ENCODE data around the gene MMP19. TPM values are rescaled to one million over a fixed set of nuclear protein-coding genes. Genes with fewer than 3 reads are reported as not detected.
A peak's percentile ranks its signal among the peaks of the same experiment; 100 is the strongest.

The MMP19 gene
- total RNA-seq, 1 donor from 2014 or later = 15.1 TPM

GRCh38 chr12:55797068-55797467 is 45.7 kb downstream of the MMP19 start:
- Mint-ChIP-seq H3K4me3 (ENCODE audit: unreplicated experiment) (no peak overlapping the region), H3K27ac (ENCODE audit: unreplicated experiment) (no peak overlapping the region), H3K36me3 (ENCODE audit: unreplicated experiment) (peaks cover 43% of the 10 kb centered on the region), H3K27me3 (ENCODE audit: unreplicated experiment) (no peaks in the 10 kb centered on the region), H3K4me1 (ENCODE audit: unreplicated experiment) (peaks cover 2% of the 10 kb centered on the region), H3K9me3 (ENCODE audit: unreplicated experiment) (no peaks in the 10 kb centered on the region)
- DNase-seq (ENCODE audit: extremely low spot score, unreplicated experiment) = no peak
- peak; percentile 61 for TF ChIP-seq CTCF (IDR thresholded peaks at IDR 0.05)

GRCh38 chr12:55795950-55796349 is 46.8 kb downstream of the MMP19 start:
- Mint-ChIP-seq H3K27ac (ENCODE audit: unreplicated experiment) (no peak overlapping the region), H3K9me3 (ENCODE audit: unreplicated experiment) (no peaks in the 10 kb centered on the region), H3K27me3 (ENCODE audit: unreplicated experiment) (no peaks in the 10 kb centered on the region), H3K36me3 (ENCODE audit: unreplicated experiment) (peaks cover 40% of the 10 kb centered on the region), H3K4me3 (ENCODE audit: unreplicated experiment) (no peak overlapping the region), H3K4me1 (ENCODE audit: unreplicated experiment) (peaks cover 2% of the 10 kb centered on the region)
- no peak for TF ChIP-seq CTCF (IDR thresholded peaks at IDR 0.05)
- no peak for DNase-seq (ENCODE audit: extremely low spot score, unreplicated experiment)

GRCh38 chr12:55789893-55790292 is 52.8 kb downstream of the MMP19 start:
- Mint-ChIP-seq H3K36me3 (ENCODE audit: unreplicated experiment) (peaks cover 52% of the 10 kb centered on the region), H3K4me3 (ENCODE audit: unreplicated experiment) (no peak overlapping the region), H3K27ac (ENCODE audit: unreplicated experiment) (no peak overlapping the region), H3K27me3 (ENCODE audit: unreplicated experiment) (no peaks in the 10 kb centered on the region), H3K9me3 (ENCODE audit: unreplicated experiment) (no peaks in the 10 kb centered on the region), H3K4me1 (ENCODE audit: unreplicated experiment) (no peaks in the 10 kb centered on the region)
- TF ChIP-seq CTCF (IDR thresholded peaks at IDR 0.05) = no peak
- DNase-seq (ENCODE audit: extremely low spot score, unreplicated experiment) = no peak

- no peak for DNase-seq (ENCODE audit: extremely low spot score, unreplicated experiment)
- no peak for TF ChIP-seq CTCF (IDR thresholded peaks at IDR 0.05)
- H3K27ac Mint-ChIP-seq (ENCODE audit: unreplicated experiment) = no peak overlapping the region
- H3K4me3 Mint-ChIP-seq (ENCODE audit: unreplicated experiment) = no peak overlapping the region
- no peaks in the 10 kb centered on the region for H3K27me3 Mint-ChIP-seq (ENCODE audit: unreplicated experiment)
- H3K9me3 Mint-ChIP-seq (ENCODE audit: unreplicated experiment) = no peaks in the 10 kb centered on the region
- peaks cover 50% of the 10 kb centered on the region for H3K36me3 Mint-ChIP-seq (ENCODE audit: unreplicated experiment)
- no peaks in the 10 kb centered on the region for H3K4me1 Mint-ChIP-seq (ENCODE audit: unreplicated experiment)
Measured at GRCh38 chr12:55789171-55789570, 53.6 kb downstream of the MMP19 start.

- H3K27ac Mint-ChIP-seq (ENCODE audit: unreplicated experiment) = no peak overlapping the region
- no peak for DNase-seq (ENCODE audit: extremely low spot score, unreplicated experiment)
- no peaks in the 10 kb centered on the region for H3K27me3 Mint-ChIP-seq (ENCODE audit: unreplicated experiment)
- peaks cover 48% of the 10 kb centered on the region for H3K36me3 Mint-ChIP-seq (ENCODE audit: unreplicated experiment)
- no peak overlapping the region for H3K4me3 Mint-ChIP-seq (ENCODE audit: unreplicated experiment)
- no peak for TF ChIP-seq CTCF (IDR thresholded peaks at IDR 0.05)
- H3K9me3 Mint-ChIP-seq (ENCODE audit: unreplicated experiment) = no peaks in the 10 kb centered on the region
- no peaks in the 10 kb centered on the region for H3K4me1 Mint-ChIP-seq (ENCODE audit: unreplicated experiment)
Measured at GRCh38 chr12:55788546-55788945, 54.2 kb downstream of the MMP19 start.

Other genes with a start within 250 kb of the MMP19 start
- gene OR10P1, start 206.0 kb downstream of the MMP19 start, total RNA-seq = not detected in 2 replicates
- 5.1 and 5.7 TPM in 2 replicates for gene ITGA7, start 135.0 kb downstream of the MMP19 start, total RNA-seq
- gene BLOC1S1, start 126.9 kb downstream of the MMP19 start, total RNA-seq = 99.4 and 103 TPM in 2 replicates
- gene RDH5, start 122.5 kb downstream of the MMP19 start, total RNA-seq = 4.1 and 5.9 TPM in 2 replicates
- gene CD63, start 113.9 kb downstream of the MMP19 start, total RNA-seq = 1,511 and 1,600 TPM in 2 replicates
- 11.6 and 14.0 TPM in 2 replicates for gene GDF11, start 99.8 kb downstream of the MMP19 start, total RNA-seq
- gene SARNP, start 25.2 kb downstream of the MMP19 start, total RNA-seq = 55.6 and 56.1 TPM in 2 replicates
- 26.0 TPM in 2 replicates for gene ORMDL2, start 24.9 kb downstream of the MMP19 start, total RNA-seq
- 44.3 and 46.8 TPM in 2 replicates for gene DNAJC14, start 13.3 kb downstream of the MMP19 start, total RNA-seq
- gene PYM1, start 85.0 kb upstream of the MMP19 start, total RNA-seq = 18.2 and 20.5 TPM in 2 replicates
- gene DGKA, start 88.2 kb upstream of the MMP19 start, total RNA-seq = 63.0 and 70.1 TPM in 2 replicates
- 1.0 and 1.4 TPM in 2 replicates for gene PMEL, start 123.1 kb upstream of the MMP19 start, total RNA-seq
- gene CDK2, start 123.9 kb upstream of the MMP19 start, total RNA-seq = 27.3 and 29.6 TPM in 2 replicates
- gene RAB5B, start 131.1 kb upstream of the MMP19 start, total RNA-seq = 126 and 134 TPM in 2 replicates
- 16.2 and 19.4 TPM in 2 replicates for gene SUOX, start 154.3 kb upstream of the MMP19 start, total RNA-seq
- gene IKZF4, start 178.1 kb upstream of the MMP19 start, total RNA-seq = 8.2 and 10.6 TPM in 2 replicates
- gene RPS26, start 199.0 kb upstream of the MMP19 start, total RNA-seq = 25.0 and 25.3 TPM in 2 replicates
- 0.97 and 1.2 TPM in 2 replicates for gene ERBB3, start 237.2 kb upstream of the MMP19 start, total RNA-seq

Measured in osteocyte (in vitro differentiated cells).